ENCODE results near the gene HIVEP3. TPM values are rescaled to one million over a fixed set of nuclear protein-coding genes. Genes with fewer than 3 reads are reported as not detected.

Gene HIVEP3
- total RNA-seq, 1 experiment from 2014 or later, result 3.1 TPM

DNA sequence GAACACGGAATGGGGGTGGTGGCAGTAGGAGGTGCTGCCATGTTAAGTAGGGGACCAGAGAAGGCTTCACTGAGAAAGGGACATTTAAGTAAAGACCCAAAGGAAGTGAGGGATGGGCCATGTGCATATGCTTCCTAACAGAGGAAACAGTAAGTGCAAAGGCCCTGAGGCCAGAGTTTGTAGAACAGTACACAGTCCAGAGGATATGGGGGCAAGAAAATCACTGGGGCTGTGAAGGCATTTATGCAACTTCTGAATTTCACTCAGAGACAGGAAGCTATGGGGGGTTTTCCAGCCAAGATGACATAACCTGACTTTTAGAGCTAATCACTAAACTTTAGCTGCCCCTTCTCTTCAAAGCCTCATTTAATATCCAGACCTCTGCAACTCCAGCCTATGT, 231.7 kb downstream of the HIVEP3 start:
- no peak for DNase-seq (ENCODE audit: low spot score)

DNA sequence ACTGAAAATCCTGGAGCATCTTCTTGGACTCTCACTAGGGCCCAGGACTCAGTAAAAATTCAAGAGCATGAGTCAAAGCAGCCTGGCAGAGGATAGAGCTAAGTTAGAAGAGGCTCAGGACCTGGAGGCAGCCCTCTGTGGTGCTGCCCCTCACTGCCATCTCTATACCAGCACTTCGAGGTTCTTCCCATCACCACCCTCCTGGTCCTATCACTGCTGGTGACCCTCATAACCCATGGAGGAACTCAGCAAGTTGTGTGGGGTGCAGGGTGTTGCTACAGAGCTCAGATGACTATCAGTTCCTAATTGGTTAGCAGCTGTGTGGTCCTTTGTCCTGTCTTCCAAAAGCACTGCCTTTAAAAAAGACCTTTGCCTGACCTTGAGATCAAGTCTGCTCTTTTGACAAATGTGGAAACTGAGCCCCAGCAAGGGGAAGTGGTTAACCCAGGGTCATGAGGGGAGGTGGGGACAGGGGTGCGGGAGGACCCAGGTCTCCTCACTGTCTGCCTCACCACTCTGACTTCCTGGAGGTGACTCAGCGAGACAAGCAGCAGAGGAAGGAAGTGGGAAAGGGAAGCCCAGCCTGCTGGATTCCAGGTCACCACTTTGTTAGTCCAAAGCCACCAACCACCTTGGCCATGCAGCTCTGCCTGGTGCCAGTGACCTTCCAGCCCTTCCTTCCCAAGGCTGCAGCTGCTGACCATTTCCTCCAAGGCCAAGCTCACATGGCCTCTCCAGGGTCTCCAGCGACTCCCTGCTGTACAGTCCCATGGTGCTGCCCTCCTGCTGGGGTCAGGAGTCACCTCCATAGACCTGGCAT, 234.8 kb downstream of the HIVEP3 start:
- peak; percentile 70 for DNase-seq (ENCODE audit: low spot score)

DNA sequence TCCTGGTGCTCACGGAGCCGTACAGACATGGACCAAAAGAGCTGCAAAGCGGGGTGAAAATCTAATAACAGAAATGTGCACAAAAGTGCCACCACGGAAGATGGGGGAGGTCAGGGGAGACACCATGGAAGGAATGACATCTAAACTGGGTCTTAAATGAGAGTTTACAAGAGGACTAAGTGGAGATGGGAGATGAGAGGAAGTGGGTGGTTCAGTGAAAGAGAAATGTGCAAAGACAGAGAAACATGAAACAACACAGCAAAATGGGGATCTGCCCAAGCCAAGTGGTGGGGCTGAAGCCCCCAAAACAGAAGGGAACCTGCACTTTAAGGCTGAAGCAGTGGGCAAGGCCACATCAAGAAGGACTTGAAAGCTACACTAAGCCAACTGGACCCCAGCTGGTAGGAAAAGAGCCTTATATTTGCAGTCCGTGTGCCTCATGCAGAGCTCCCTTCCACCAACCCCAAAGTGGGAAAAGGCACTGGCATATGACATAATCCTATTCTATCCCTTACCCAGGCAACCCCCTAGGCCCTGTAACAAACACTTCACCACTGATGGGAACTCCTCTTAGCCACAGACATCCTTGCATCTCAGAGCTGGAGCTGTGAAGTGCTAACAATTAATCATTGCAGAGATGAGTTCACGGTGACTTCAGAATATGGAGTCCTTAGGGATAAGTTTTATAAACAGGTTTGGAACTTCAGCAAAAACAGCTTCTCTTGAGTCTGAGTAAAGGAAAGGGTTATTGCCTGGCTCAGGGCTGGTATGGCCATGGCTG, 235.7 kb downstream of the HIVEP3 start:
- no peak for DNase-seq (ENCODE audit: low spot score)

DNA sequence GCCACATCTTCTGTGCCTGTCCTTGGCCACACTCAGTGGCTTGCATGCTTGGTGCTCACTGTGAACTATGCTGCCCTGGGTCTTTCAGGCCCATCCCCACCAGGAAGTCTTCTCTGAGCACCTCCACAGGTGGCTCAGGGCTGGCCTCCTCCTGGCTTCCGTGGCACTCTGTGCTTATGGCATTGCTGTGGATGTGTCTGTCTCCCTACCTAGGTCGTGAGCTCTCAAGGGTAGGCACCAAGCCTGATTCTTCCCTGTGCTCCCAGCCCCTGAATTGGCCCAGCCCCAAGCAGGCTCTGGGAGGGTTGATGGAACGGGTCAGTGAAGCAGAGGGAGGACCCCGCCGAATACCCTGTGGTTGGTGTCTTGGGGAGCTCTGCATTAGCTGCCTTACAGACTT, 236.6 kb downstream of the HIVEP3 start:
- DNase-seq (ENCODE audit: low spot score), result no peak

- DNase-seq (ENCODE audit: low spot score), result no peak
Measured at GRCh38 chr1:41681331-41682098, 237.2 kb downstream of the HIVEP3 start.

- DNase-seq (ENCODE audit: low spot score), result no peak
Measured at GRCh38 chr1:41679994-41680393, 238.7 kb downstream of the HIVEP3 start.

DNA sequence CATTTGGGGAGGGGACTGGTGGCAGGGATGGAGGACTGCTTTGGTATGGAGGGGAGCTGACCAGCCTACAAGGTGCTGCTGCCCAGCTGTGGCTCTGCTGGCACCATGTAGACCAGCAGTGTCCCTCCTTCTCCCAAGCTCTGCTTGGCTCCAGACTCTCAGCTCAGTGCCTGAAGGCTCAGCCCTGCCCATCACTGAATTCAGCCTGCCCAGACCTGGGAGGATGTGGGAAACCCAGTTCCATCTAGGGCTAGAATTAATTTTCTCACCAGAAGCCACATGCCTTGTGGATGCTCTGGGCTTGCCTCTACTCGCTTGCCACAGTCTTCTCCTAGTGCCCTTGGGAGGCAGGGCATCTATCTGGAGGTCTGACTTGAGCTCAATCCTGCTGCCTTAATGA, 239.2 kb downstream of the HIVEP3 start:
- DNase-seq (ENCODE audit: low spot score), result no peak

- peak; percentile 85 for DNase-seq (ENCODE audit: low spot score)
Measured at GRCh38 chr1:41678111-41678878, 240.4 kb downstream of the HIVEP3 start.

- no peak for DNase-seq (ENCODE audit: low spot score)
Measured at GRCh38 chr1:41677620-41678019, 241.1 kb downstream of the HIVEP3 start.

DNA sequence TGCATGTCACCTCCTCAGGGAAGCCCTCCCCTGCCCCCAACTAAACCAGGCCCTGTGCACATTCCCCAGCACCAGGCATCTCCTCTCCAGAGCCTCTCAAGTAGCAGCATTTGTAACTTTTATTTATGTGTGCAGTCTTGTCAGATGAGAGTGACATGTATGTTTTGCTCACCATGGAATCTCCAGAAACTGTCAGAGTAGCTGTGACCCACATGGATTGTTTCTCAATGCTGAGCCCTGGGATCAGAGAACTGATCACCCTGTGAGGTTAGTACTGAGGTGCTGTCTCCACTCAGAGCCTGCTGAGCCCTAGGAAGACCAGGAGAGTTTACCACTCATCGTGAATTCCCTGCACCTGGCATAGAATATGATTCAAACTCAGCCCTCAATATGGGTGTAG, 243.3 kb downstream of the HIVEP3 start:
- no peak for DNase-seq (ENCODE audit: low spot score)

- no peak for DNase-seq (ENCODE audit: low spot score)
Measured at GRCh38 chr1:41674522-41674921, 244.2 kb downstream of the HIVEP3 start.

DNA sequence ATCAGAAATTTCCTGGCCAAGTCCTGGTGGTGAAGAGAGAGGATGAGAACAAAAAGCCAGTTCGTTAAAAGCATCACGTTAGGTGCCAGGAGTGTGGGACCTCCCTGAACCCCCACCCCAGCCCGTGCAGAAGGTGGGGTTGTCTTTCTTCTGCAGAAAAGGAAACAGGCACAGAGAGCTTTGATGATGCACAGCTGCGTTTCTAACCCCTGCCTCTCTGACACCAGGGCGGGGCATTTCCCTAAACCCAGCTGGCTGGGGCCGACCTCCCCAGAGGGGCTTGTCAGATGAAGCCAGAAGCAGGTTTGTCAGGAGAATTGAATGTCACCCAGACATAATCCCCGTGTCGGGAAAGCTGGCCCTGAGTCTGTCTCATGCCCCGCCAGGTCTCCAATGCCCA, 244.9 kb downstream of the HIVEP3 start:
- DNase-seq (ENCODE audit: low spot score), result no peak

DNA sequence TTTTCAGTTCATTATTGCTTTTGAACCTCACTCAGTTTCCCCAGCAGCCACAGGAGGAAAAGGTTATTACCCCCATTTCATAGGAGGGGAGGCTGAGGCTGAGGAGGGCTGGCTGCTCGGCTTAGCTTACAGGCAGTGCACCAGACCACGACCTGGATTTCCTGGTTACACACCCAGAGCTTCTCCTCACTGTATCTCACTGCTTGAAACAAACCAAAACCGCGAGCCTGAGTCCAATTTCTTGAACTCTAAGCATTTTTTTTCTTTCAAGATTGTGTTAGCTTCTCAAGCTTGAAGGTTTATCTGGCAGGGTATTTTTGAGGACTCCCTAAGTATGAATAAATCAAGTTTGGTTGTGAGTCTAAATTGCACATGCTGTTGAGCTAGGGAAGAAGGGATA, 245.3 kb downstream of the HIVEP3 start:
- no peak for DNase-seq (ENCODE audit: low spot score)

GRCh38 chr1:41672641-41673361, 245.9 kb downstream of the HIVEP3 start:
- no peak for DNase-seq (ENCODE audit: low spot score)

GRCh38 chr1:41672173-41672572, 246.5 kb downstream of the HIVEP3 start:
- DNase-seq (ENCODE audit: low spot score), result peak; percentile 53

GRCh38 chr1:41671116-41671755, 247.5 kb downstream of the HIVEP3 start:
- DNase-seq (ENCODE audit: low spot score), result no peak

GRCh38 chr1:41670217-41670957, 248.3 kb downstream of the HIVEP3 start:
- peak; percentile 53 for DNase-seq (ENCODE audit: low spot score)

DNA sequence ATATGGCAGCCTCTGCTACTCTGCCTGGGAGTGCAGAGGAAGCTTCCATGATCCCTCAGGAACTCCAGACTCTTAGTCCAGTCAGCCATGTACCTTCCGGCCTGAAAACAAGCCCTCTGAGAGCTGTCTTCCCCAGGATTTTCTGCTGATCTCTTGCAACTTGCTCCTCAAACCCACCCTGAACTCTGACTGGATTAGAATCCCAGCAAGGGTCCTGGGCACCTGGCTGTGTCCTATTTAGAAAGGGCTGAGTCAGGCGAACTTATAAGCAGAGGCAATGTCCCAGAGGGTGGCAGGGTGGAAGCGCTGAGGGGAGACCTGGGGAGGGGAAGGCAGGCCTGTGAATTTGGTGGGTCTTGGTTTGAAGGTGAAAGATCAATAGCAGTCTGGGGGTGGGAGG, 249.8 kb downstream of the HIVEP3 start:
- no peak for DNase-seq (ENCODE audit: low spot score)

- DNase-seq (ENCODE audit: low spot score), result no peak
Measured at GRCh38 chr1:41668054-41668660, 250.6 kb downstream of the HIVEP3 start.
